SK-N-SH (cell line): Measurements from ENCODE around the gene TULP1. TPM values are rescaled to one million over a fixed set of nuclear protein-coding genes. Genes with fewer than 3 reads are reported as not detected.

Source experiments
- CTCF ChIA-PET: fragments of 300-600, 350-600 bp; formaldehyde crosslinking; extraction: SDS; loops from one replicate; lab custom pipeline; 2021; lab: Yijun Ruan, JAX
- POLR2A ChIA-PET: fragments of 350-600 bp; sonication (Branson Sonifier 250); formaldehyde crosslinking; extraction: SDS; loops from one replicate; lab custom pipeline; 2020; ENCODE audit warnings: antibody characterized with exemption, inconsistent platforms; lab: Yijun Ruan, JAX
- DNase-seq: peaks from one replicate; pipeline ENCODE4 v3.0.0; 2012
- H2AFZ ChIP-seq: fragments of 200-600 bp; sonication (generic); 2 replicates; pipeline ENCODE4 v1.8.1; 2016; ENCODE audit warnings: antibody characterized with exemption, mild to moderate bottlenecking, low read depth
- H3F3A ChIP-seq: fragments of 200-600 bp; sonication (generic); replicated peaks from 2 replicates; pipeline ENCODE3; 2016; ENCODE audit warnings: antibody characterized with exemption, mild to moderate bottlenecking; ENCODE audit not compliant: insufficient read depth
- H3K27ac ChIP-seq, 2 experiments: fragments of 200-500 bp in 1 of 2; fragments of 200-600 bp in 1 of 2; sonication (Bioruptor generic) in 1 of 2; sonication (generic), shearing (Covaris generic) in 1 of 2; 2 replicates each; pipeline versions ENCODE4 v1.5.1 to v1.6.1; 2014 to 2016; ENCODE audit warnings: low read depth in 2 of 2, inconsistent platforms in 1 of 2, low read length in 1 of 2, mild to moderate bottlenecking in 1 of 2, mixed read lengths in 1 of 2
- H3K27me3 ChIP-seq: fragments of 200-600 bp; sonication (generic), shearing (Covaris generic); 2 replicates; pipeline ENCODE4 v1.6.1; 2016; ENCODE audit warnings: mixed run types; ENCODE audit not compliant: insufficient read depth
- H3K36me3 ChIP-seq, 2 experiments: fragments of 200-500 bp in 1 of 2; fragments of 200-600 bp in 1 of 2; sonication (Bioruptor generic) in 1 of 2; sonication (generic) in 1 of 2; replicated peaks in 1 of 2; 2 replicates each; pipeline versions ENCODE3 to v1.5.1; 2014 to 2016; ENCODE audit warnings: low read length in 1 of 2, mild to moderate bottlenecking in 1 of 2; ENCODE audit not compliant: insufficient read depth in 2 of 2, control insufficient read depth in 1 of 2
- H3K4me1 ChIP-seq, 2 experiments: fragments of 200-500 bp in 1 of 2; fragments of 200-600 bp in 1 of 2; sonication (Bioruptor generic) in 1 of 2; sonication (generic), shearing (Covaris generic) in 1 of 2; 2 replicates each; pipeline versions ENCODE4 v1.5.1 to v1.6.1; 2014 to 2016; ENCODE audit warnings: low read depth in 1 of 2, low read length in 1 of 2, mixed run types in 1 of 2; ENCODE audit not compliant: insufficient read depth in 2 of 2, control insufficient read depth in 1 of 2
- H3K4me2 ChIP-seq: fragments of 200-600 bp; sonication (generic), shearing (Covaris generic); 2 replicates; pipeline ENCODE4 v1.6.1; 2017; ENCODE audit warnings: mixed run types
- H3K4me3 ChIP-seq, 2 experiments: fragments of 200-500 bp in 1 of 2; fragments of 200-600 bp in 1 of 2; sonication (Bioruptor generic) in 1 of 2; sonication (generic), shearing (Covaris generic) in 1 of 2; 2 replicates each; pipeline versions ENCODE4 v1.5.1 to v1.8.1; 2014 to 2016; ENCODE audit warnings: low read depth in 2 of 2, inconsistent platforms in 1 of 2, low read length in 1 of 2, mild to moderate bottlenecking in 1 of 2, mixed read lengths in 1 of 2, moderate library complexity in 1 of 2
- H3K79me2 ChIP-seq: fragments of 200-600 bp; sonication (generic); 2 replicates; pipeline ENCODE4 v1.8.1; 2017; ENCODE audit warnings: mild to moderate bottlenecking; ENCODE audit not compliant: insufficient read depth
- H3K9ac ChIP-seq: fragments of 200-600 bp; sonication (generic); 2 replicates; pipeline ENCODE4 v1.6.1; 2017; ENCODE audit warnings: mixed run types
- H3K9me2 ChIP-seq: fragments of 200-600 bp; sonication (generic); 2 replicates; pipeline ENCODE4 v1.6.1; 2017; ENCODE audit warnings: mixed run types
- H3K9me3 ChIP-seq: fragments of 200-600 bp; sonication (generic); 2 replicates; pipeline ENCODE4 v1.6.1; 2017; ENCODE audit warnings: mixed run types, mild to moderate bottlenecking, moderate library complexity
- H4K20me1 ChIP-seq: fragments of 200-600 bp; sonication (generic); 2 replicates; pipeline ENCODE4 v1.6.1; 2017; ENCODE audit warnings: mild to moderate bottlenecking, mixed run types; ENCODE audit not compliant: insufficient read depth
- FOSL2 ChIP-seq: IDR thresholded peaks from 2 replicates; pipeline ENCODE4 v1.4.0; 2012; ENCODE audit warnings: low read depth, mild to moderate bottlenecking, moderate library complexity, borderline replicate concordance
- FOXJ3 ChIP-seq: sonication (generic); formaldehyde crosslinking; IDR thresholded peaks from 2 replicates; pipeline ENCODE4 v1.5.1; 2020; ENCODE audit warnings: mild to moderate bottlenecking, missing genetic modification reagents
- GABPA ChIP-seq: IDR thresholded peaks from 2 replicates; pipeline ENCODE4 v1.4.0; 2012; ENCODE audit warnings: low read depth, mild to moderate bottlenecking
- JUND ChIP-seq: IDR thresholded peaks from 2 replicates; pipeline ENCODE4 v1.4.0; 2012
- MAX ChIP-seq: IDR thresholded peaks from 2 replicates; pipeline ENCODE4 v1.4.0; 2012; ENCODE audit warnings: low read depth
- MEF2A ChIP-seq: IDR thresholded peaks from 2 replicates; pipeline ENCODE4 v1.4.0; 2012; ENCODE audit warnings: low read depth, borderline replicate concordance
- RAD21 ChIP-seq: IDR thresholded peaks from 2 replicates; pipeline ENCODE4 v1.6.1; 2012; ENCODE audit warnings: mild to moderate bottlenecking, low read length
- SIN3A ChIP-seq: IDR thresholded peaks from 2 replicates; pipeline ENCODE4 v1.6.1; 2012; ENCODE audit warnings: low read depth, mild to moderate bottlenecking, low read length, moderate library complexity, borderline replicate concordance
- SMC3 ChIP-seq: IDR thresholded peaks from 2 replicates; pipeline ENCODE4 v1.6.1; 2012; ENCODE audit warnings: low read depth, low read length, improper control_type of control experiment
- TEAD4 ChIP-seq: IDR thresholded peaks from 2 replicates; pipeline ENCODE4 v1.4.0; 2012; ENCODE audit warnings: mild to moderate bottlenecking, borderline replicate concordance; ENCODE audit not compliant: insufficient read depth
- USF1 ChIP-seq: IDR thresholded peaks from 2 replicates; pipeline ENCODE4 v1.4.0; 2012; ENCODE audit warnings: low read depth, borderline replicate concordance
- YY1 ChIP-seq: IDR thresholded peaks from 2 replicates; pipeline ENCODE4 v1.4.0; 2012; ENCODE audit warnings: low read depth, mild to moderate bottlenecking
- WGBS: methylation state at CpG from one replicate; pipeline ENCODE4 v1.1.6; 2017; ENCODE audit warnings: low lambda C conversion rate; 5-methylcytosine and 5-hydroxymethylcytosine counted together
- polyA plus RNA-seq, 3 experiments: library from polyadenylated mRNA; depleted of rRNA; stranded (reverse); fragments of >200 nt; gene quantifications; 2 replicates each; pipeline ENCODE4 v1.2.3, GENCODE V29; 2012
- TF ChIP-seq, protein P1 (sequence below): fragments of 150-350 bp; IDR thresholded peaks from 2 replicates; pipeline ENCODE4 v1.6.1; 2017; ENCODE audit warnings: antibody characterized with exemption, low read length, low read depth, borderline replicate concordance
- TF ChIP-seq, protein P2 (sequence below): fragments of 150-350 bp; IDR thresholded peaks from 2 replicates; pipeline ENCODE4 v1.6.1; 2016; ENCODE audit warnings: mild to moderate bottlenecking, low read depth, low read length

Gene TULP1
- polyA plus RNA-seq, 1 of the 3 experiments (the other 2 are of a cell fraction) = not detected

- Histone ChIP-seq H3K4me3 (no peak overlapping the region), H3K79me2 (no peaks in the 10 kb centered on the region), H3K27ac (no peak overlapping the region), H3F3A (no peaks in the 10 kb centered on the region), H3K36me3 (no peaks in the 10 kb centered on the region), H2AFZ (no peak overlapping the region), H3K4me1 (peaks cover 0 to 5% of the 10 kb centered on the region in 2 experiments; a peak in 1 of 4 replicates), H4K20me1 (no peaks in the 10 kb centered on the region), H3K4me2 (no peak overlapping the region), H3K9ac (no peak overlapping the region), H3K9me3 (no peaks in the 10 kb centered on the region), H3K27me3 (peaks cover 4% of the 10 kb centered on the region), H3K9me2 (no peaks in the 10 kb centered on the region)
- CTCF ChIA-PET = interaction anchor here (0.6 to 4.1 kb wide), 6 partner anchors 10 to 175 kb away, joined by 3 to 16 read pairs (median 5); partner anchors contain the start of gene ARMC12
- 45% methylated on average over 11 of the region's 11 CpGs for WGBS
- POLR2A ChIA-PET = no interaction called here
- no peak for DNase-seq
- TF ChIP-seq USF1 = no peak
- TF ChIP-seq MAX = no peak
- TF ChIP-seq FOXJ3 = no peak
- TF ChIP-seq, protein P1, sequence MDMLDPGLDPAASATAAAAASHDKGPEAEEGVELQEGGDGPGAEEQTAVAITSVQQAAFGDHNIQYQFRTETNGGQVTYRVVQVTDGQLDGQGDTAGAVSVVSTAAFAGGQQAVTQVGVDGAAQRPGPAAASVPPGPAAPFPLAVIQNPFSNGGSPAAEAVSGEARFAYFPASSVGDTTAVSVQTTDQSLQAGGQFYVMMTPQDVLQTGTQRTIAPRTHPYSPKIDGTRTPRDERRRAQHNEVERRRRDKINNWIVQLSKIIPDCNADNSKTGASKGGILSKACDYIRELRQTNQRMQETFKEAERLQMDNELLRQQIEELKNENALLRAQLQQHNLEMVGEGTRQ = no peak
These were observed 49.4 kb upstream of the TULP1 start for GRCh38 chr6:35562060-35562459.

- Histone ChIP-seq H3K27me3 (peaks cover 4% of the 10 kb centered on the region), H3K9me3 (no peaks in the 10 kb centered on the region), H2AFZ (no peak overlapping the region), H3K27ac (no peak overlapping the region), H3K4me3 (no peak overlapping the region), H3F3A (no peaks in the 10 kb centered on the region), H3K9ac (no peak overlapping the region), H3K9me2 (no peaks in the 10 kb centered on the region), H3K4me2 (no peak overlapping the region)
- ChIA-PET POLR2A (no interaction called here), CTCF (interaction anchor here (1.1 to 1.8 kb wide), 4 partner anchors 11 to 175 kb away, joined by 3 to 6 read pairs (median 4); partner anchors contain the start of gene ARMC12)
- TF ChIP-seq JUND = no peak
- TF ChIP-seq YY1 = no peak
- no peak for TF ChIP-seq RAD21
- no peak for TF ChIP-seq GABPA
- TF ChIP-seq FOSL2 = no peak
- no peak for TF ChIP-seq SIN3A
- TF ChIP-seq TEAD4 = no peak
- TF ChIP-seq, protein P2, sequence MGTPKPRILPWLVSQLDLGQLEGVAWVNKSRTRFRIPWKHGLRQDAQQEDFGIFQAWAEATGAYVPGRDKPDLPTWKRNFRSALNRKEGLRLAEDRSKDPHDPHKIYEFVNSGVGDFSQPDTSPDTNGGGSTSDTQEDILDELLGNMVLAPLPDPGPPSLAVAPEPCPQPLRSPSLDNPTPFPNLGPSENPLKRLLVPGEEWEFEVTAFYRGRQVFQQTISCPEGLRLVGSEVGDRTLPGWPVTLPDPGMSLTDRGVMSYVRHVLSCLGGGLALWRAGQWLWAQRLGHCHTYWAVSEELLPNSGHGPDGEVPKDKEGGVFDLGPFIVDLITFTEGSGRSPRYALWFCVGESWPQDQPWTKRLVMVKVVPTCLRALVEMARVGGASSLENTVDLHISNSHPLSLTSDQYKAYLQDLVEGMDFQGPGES = no peak
- TF ChIP-seq MAX = no peak
- no peak for TF ChIP-seq MEF2A
- no peak for TF ChIP-seq SMC3
- TF ChIP-seq, all 33 proteins: peak for 0
- Histone ChIP-seq H3K4me1 (peaks cover 0 to 5% of the 10 kb centered on the region in 2 experiments; a peak in 1 of 4 replicates), H4K20me1 (no peaks in the 10 kb centered on the region), H3K79me2 (no peaks in the 10 kb centered on the region), H3K36me3 (no peaks in the 10 kb centered on the region)
- DNase-seq = no peak
- 57% methylated on average over 5 of the region's 5 CpGs for WGBS
These were observed 48.4 kb upstream of the TULP1 start for GRCh38 chr6:35561113-35561512.
